ENCODE measurements around the gene E2F8.
"Not testable (repeated sequence)": the region's sequence is repeated elsewhere in the genome, so short reads cannot be mapped to it uniquely, and the experiment has no call there.

E2F8 gene, protein sequence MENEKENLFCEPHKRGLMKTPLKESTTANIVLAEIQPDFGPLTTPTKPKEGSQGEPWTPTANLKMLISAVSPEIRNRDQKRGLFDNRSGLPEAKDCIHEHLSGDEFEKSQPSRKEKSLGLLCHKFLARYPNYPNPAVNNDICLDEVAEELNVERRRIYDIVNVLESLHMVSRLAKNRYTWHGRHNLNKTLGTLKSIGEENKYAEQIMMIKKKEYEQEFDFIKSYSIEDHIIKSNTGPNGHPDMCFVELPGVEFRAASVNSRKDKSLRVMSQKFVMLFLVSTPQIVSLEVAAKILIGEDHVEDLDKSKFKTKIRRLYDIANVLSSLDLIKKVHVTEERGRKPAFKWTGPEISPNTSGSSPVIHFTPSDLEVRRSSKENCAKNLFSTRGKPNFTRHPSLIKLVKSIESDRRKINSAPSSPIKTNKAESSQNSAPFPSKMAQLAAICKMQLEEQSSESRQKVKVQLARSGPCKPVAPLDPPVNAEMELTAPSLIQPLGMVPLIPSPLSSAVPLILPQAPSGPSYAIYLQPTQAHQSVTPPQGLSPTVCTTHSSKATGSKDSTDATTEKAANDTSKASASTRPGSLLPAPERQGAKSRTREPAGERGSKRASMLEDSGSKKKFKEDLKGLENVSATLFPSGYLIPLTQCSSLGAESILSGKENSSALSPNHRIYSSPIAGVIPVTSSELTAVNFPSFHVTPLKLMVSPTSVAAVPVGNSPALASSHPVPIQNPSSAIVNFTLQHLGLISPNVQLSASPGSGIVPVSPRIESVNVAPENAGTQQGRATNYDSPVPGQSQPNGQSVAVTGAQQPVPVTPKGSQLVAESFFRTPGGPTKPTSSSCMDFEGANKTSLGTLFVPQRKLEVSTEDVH

GRCh38 chr11:19240420-19241259 lies at the start of gene E2F8:
TSS of gene E2F8 (minus strand) at chr11:19240945. CDS start at chr11:19240121, 824 bp downstream.
- peak; percentile 57 to 60 for DNase-seq (ENCODE audit: low read depth in 2 of 2)

DNA sequence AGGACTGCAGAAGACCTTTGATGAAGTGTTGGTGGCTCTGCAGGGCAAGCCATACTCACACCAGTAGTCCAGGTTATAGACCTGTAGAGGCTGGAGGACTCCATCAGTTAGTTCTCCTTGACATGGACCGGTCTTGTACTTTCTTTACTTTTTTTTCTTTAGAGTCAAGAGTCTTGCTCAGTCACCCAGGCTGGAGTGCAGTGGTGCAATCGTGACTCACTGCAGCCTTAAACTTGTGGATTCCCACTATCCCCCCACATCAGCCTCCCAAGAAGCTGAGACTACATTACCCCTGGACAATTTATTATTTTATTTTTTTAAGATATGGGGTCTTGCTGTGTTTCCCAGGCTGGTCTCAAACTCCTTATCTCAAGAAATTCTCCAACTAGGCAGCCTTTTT lies 49.6 kb upstream of the E2F8 start:
- no peak for DNase-seq (ENCODE audit: low read depth in 2 of 2)

DNA sequence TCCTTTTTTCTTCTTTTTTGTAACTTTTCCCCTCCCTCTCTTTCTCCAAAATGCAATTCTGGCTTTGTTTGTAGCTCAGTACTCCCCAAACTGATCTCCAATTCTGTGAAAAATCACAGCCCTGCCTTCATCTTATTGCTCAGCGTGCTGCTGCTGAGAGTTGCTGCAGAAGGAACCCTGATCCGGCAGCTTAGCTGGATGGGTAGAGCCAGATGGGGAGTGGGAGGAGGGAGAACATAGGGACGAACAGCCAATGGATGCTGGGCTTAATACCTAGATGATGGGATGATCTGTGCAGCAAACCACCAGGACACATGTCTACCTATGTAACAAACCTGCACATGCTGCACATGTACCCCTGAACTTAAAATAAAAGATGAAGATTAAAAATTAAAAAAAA lies 47.5 kb upstream of the E2F8 start:
- no peak for DNase-seq (ENCODE audit: low read depth in 2 of 2)

- no peak for DNase-seq (ENCODE audit: low read depth in 2 of 2)
Measured at GRCh38 chr11:19286411-19286810, 45.7 kb upstream of the E2F8 start.

DNA sequence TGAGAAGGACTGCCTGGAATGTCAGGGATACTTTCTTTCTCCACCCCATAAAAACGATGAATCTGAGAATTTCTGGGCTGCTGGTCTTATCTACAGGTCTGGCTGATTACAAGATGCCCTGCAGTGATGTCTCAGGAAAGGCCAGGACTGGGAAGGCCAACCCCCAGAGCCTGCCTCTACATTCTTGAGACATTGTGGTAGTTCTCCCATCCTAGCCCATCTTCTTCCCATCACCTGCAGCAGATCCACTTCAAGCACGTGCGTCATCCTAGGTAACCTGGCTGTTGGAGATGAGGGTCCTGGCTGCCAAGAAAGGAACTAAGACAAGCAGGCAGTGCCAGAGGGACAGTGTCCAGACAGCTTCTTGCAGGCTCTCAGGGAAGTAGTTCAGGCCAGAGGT lies 44.1 kb upstream of the E2F8 start:
- DNase-seq (ENCODE audit: low read depth in 2 of 2): no peak

DNA sequence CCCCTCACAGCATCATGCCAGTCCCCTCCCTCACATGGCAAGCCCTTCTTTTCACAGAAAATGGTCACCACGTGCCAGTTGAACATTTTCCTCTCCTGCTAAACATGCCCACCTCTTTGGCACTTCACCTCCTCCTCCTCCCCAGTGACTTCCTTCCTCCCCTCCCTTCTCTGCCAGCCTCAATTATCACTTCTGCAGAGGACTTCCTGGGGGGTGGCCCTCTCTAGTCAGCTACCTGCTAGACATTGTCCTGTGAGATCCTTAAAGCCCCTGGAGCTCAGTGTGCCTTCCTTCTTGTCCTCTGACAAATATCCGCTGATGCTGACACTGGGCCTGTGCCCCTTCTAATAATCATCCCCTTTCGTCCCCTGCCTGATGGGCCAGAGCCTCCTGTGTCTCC lies 43.2 kb upstream of the E2F8 start:
- no peak for DNase-seq (ENCODE audit: low read depth in 2 of 2)

DNA sequence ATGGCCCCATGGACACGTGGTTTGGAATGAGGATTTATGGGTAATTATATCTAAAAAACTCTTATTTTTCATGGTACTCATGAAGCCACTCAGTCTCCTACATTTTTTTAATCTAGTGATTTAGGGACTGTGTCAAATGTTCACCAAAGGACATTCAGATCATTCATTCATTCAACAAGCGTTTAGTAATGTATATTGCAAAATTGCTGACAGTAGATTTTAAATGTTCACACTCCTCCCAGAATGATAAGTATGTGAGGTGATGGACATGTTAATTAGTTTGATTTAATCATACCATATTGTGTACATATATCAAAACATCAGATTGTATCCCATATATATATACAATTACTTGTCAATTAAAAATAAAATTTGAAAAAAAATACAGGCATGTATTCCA lies 40.8 kb upstream of the E2F8 start:
- DNase-seq (ENCODE audit: low read depth in 2 of 2): no peak

DNA sequence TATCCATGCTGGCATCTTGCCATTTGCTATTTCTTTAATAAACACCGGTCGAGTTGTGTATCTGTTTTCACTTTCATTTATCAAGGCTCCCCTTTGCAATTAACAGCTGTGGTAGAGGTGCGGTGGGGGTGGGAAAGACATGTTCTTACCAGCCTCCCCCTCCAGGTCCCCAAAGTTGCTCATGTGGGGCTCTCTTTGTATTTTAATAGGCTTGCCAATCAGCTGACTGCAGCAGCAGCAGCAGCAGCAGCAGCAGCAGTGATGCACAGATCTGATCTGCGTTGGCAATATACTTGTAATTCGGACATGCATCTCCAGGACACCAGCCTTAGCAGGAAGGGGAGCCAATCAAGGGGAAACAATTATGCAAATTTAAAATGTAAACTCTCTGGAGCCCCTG lies 40.3 kb upstream of the E2F8 start:
- no peak for DNase-seq (ENCODE audit: low read depth in 2 of 2)

DNA sequence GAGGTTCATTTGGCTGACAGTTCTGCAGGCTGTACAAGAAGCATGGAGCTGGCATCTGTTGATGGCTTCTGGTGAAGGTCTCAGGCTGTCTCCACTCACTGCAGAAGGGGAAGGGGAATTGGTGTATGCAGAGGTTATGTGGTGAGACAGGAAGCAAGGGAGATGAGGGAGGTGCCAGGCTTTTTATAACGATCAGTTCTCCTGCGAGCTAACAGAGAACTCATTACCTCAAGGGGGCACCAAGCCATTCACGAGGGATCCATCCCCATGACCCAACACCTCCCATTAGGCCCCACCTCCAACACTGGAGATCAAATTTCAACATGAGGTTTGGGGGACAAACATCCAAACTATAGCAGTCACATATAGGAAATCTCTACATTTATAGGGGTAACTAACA lies 38.7 kb upstream of the E2F8 start:
- no peak for DNase-seq (ENCODE audit: low read depth in 2 of 2)

DNA sequence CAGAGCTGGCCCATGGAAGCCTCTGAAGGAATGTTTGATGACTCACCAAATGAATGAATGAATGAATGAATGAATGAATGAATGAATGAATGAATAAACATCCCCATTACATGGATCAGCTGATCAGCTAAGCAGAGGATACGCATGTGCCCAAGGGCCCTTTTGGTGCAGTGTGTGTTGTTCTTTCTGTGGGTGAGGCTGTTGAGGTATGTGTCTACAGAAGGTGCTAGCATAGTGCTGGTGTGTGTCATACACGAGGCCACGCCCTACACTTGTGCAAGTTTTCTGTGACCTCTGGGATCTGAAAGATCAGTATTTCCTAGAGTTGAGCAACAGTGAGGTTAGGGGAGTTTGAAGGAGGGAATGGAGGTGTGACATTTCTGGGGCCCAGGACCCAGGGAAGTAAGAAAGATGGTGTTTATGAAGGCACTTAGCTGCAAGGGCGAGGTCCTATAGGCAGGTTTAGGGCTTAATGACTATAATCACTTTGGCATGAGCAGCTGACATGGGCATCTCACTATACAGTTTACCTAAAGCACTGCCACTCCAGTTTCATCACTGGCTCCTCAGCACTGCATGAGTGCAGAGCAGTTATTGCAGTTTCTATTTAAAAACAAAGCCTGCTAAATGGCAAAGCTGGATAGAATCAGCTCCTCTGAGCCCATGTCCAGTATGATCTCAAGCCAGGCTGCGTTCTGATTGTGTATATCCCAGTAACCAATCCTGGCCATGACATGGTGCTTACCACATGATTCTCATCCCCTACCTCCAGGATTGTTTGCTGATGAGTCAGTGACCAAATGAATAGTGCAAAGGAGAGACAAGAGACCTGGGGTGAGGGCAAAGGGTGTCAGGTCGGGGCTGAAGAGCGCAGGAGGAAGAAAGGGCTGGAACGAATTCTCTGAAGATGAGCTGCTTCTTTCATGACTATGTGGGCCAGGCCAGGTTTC lies 36.4 kb upstream of the E2F8 start:
- no peak for DNase-seq (ENCODE audit: low read depth in 2 of 2)

GRCh38 chr11:19275496-19275895 lies 34.8 kb upstream of the E2F8 start:
- no peak for DNase-seq (ENCODE audit: low read depth in 2 of 2)

- DNase-seq (ENCODE audit: low read depth in 2 of 2): not testable (repeated sequence)
Measured at GRCh38 chr11:19273219-19273618, 32.5 kb upstream of the E2F8 start.

DNA sequence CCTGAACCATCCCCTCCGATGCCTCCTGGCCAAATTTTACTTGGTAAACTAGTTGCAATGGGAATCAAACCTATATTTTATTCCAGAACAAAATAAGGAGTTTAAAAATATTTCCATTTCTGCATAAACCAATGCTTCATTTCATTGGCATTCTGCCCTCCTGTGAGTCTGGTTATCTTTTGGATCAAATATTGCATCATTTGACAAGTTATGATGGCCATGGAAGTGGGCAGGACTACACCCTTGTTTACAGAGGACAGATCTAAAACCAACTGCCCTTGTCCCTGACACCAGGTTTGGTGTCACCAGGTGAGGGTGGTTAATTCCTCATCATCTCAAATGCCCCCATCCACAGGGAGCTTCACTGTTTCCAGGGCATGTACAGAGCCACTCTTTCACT lies 28.2 kb upstream of the E2F8 start:
- DNase-seq (ENCODE audit: low read depth in 2 of 2): no peak

- no peak for DNase-seq (ENCODE audit: low read depth in 2 of 2)
Measured at GRCh38 chr11:19267567-19267966, 26.8 kb upstream of the E2F8 start.

DNA sequence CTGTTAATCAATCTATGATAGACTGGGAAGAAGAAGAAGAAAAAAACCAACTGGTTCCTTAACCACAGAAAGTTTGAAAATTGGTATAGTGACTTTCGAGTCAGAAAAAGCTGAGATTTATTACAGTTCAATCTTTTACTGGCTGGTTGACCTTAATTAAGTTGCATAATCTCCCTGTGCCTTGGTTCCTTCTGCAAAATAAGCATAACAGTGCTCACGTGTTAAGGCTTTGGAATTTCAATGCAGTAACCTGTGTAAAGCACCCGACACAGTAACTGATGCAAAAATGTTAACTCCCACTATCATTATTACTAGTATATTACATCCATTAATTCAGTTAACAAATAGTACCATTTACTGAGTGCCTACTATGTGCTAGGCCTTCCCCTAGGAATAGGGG lies 22.6 kb upstream of the E2F8 start:
- no peak for DNase-seq (ENCODE audit: low read depth in 2 of 2)

DNA sequence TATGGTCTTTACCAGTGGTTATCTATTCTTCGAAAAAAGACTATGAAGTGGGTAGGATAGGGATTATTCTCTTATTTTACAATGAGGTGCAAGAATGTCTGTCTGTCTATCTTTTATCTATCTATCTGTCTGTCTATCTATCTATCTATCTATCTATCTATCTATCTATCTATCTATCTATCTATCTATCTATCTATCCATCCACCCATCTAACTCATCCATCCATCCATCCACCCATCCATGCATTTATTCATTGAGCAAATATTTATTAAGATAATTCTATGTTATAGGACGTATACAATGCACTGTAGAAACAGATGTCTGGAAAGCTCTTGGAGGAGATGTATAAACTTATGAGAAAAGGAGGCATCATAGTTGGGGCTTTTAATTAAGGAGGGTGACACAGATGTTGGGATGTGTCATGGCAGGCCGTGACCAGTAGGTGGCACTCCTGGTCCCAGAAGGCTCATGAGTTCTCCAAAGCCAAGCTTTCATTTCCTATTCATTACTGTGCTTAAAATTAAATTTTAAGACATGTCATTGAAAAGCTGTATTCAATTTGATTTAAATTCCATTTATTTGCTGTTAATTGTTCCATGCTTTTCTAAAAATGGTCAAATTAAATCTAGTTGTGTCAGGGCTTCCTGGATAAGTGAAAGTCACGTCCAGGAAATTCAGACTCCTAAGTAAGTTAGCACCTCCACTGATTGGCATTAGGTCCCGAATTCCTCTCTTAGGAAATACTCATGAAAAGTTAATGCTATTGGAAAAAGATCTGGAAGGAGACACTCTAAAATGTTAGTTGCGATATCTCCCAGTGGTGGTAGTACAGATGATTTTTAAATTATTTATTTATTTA lies 19.0 kb upstream of the E2F8 start:
- DNase-seq (ENCODE audit: low read depth in 2 of 2): peak in 1 of 2 donors; percentile 44

- no peak for DNase-seq (ENCODE audit: low read depth in 2 of 2)
Measured at GRCh38 chr11:19258641-19259230, 18.0 kb upstream of the E2F8 start.

DNA sequence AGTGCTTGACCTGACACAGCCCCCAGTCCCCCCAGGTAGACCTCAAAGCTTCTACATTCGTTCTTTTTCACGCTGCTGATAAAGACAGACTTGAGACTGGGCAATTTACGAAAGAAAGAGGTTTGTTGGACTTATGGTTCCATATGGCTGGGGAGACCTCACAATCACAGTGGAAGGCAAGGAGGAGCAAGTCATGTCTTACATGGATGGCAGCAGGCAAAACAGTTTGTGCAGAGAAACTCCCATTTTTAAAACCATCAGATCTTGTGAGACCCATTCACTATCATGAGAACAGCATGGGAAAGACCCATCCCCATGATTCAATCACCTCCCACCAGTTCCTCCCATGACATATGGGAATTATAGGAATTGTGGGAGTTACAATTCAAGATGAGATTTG lies 13.7 kb upstream of the E2F8 start:
- DNase-seq (ENCODE audit: low read depth in 2 of 2): not testable (repeated sequence)

DNA sequence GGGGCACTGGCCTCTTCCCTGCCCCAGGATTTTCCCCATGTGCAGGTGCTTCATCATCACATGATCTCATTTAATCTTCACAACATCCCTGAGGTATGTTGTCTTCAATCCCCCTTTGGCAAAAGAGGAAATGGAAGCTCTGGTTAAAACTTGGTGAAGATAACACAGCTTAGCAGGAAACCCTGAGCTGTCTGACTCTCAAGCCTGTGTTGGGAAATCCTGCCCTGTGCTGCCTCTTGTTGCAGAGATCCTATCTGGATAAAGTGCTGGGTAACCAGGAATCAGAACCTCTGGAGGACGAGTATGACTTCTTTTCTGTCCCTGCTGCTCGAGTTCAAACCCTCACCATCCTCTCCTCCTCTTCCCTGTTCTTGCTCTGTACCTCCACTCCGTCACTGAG lies 13.1 kb upstream of the E2F8 start:
- DNase-seq (ENCODE audit: low read depth in 2 of 2): no peak

Data from stimulated activated CD8-positive, alpha-beta memory T cell treated with anti-CD3 and anti-CD28 coated beads, Interleukin-7, amount 100 ng/mL, for 1 hour (primary cell).